ENCODE measurements around the gene C2orf78.
"Not testable (repeated sequence)": the region's sequence is repeated elsewhere in the genome, so short reads cannot be mapped to it uniquely, and the experiment has no call there.

Gene C2orf78

DNA sequence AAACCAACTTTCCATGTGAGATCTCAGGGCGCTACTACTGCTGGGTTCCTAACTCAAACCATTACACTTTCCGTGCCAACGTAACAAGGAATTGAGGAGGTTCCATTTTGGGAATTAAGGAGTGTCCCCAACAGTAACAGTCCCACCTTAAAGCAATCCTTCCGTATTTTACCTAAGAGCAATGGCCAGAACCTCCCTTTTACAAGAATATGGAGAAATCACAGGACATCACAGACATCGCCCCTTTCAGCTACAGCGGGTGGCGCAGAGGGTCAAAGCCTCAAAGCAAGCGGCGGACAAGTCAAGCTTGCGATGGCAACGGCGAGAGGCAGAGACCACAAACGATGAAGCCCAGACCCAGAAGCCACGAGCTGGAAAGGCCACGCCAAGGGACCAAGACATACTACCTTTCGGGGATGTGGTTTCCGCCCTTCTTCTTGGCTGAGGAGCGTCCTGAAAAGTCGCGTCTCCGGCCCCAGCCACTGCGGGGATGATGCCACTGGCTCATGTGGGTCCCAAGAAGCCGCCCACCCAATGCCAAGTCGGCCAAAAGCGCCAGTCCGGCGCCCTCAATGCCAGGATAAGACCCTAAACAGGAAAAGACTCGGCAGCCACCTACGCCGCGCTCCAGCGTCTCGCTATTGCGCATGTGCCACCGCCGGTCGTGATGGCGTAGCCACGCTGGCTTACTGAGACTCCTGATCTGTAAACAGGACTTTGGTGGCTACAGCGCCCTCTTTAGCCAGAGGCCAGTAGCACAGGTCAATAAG, 4.3 kb upstream of the C2orf78 start, which contains the start of gene DUSP11:
DUSP11 (minus strand) TSS at position 637 of the 770 bp plus-strand sequence; CDS start at position 508, 129 bp downstream.
- DNase-seq: peak; percentile 64

- no peak for DNase-seq
Observed at GRCh38 chr2:73780237-73780582, 3.8 kb upstream of the C2orf78 start.

DNA sequence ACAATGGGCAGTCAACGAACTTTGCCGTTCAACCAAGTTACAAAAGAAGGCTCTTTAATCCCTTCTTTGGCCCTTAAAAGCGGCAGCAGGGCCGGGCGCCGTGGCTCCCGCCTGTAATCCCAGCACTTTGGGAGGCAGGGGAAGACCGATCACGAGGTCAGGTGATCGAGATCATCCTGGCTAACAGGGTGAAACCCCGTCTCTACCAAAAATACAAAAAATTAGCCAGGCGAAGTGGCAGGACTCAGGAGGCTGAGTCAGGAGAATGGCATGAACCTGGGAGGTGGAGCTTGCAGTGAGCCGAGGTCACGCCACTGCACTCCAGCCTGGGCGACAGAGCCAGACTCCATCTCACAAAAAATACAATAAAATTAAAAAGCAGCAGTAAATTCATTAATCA, 581 bp upstream of the C2orf78 start:
- not testable (repeated sequence) for DNase-seq

- no peak for DNase-seq
Observed at GRCh38 chr2:73811878-73812277, 27.9 kb downstream of the C2orf78 start.

GRCh38 chr2:73812635-73813034, 28.7 kb downstream of the C2orf78 start:
- no peak for DNase-seq

GRCh38 chr2:73818296-73818695, 34.3 kb downstream of the C2orf78 start:
- no peak for DNase-seq

- DNase-seq: no peak
Observed at GRCh38 chr2:73821227-73821626, 37.2 kb downstream of the C2orf78 start.

- DNase-seq: no peak
Observed at GRCh38 chr2:73821669-73822068, 37.7 kb downstream of the C2orf78 start.

GRCh38 chr2:73822276-73822675, 38.3 kb downstream of the C2orf78 start:
- no peak for DNase-seq

DNA sequence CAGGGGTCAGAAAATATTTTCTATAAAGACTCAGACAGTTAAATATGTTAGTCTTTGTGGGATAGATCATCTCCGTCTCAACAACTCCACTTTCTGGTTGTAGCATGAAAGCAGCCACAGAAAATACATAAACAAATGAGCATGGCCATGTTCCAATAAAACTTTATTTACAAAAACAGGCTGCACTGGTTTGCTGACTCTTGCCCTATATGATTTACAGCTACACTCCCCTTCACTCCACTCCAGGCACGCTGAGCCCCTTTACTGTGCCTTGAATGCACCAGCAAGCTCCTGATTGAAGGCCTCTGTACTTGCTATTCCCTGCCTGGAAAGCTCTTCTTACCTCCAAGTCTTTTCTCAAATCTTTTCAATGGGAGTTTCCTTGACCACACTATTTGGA, 39.0 kb downstream of the C2orf78 start:
- no peak for DNase-seq

- DNase-seq: no peak
Observed at GRCh38 chr2:73823416-73823815, 39.4 kb downstream of the C2orf78 start.

DNA sequence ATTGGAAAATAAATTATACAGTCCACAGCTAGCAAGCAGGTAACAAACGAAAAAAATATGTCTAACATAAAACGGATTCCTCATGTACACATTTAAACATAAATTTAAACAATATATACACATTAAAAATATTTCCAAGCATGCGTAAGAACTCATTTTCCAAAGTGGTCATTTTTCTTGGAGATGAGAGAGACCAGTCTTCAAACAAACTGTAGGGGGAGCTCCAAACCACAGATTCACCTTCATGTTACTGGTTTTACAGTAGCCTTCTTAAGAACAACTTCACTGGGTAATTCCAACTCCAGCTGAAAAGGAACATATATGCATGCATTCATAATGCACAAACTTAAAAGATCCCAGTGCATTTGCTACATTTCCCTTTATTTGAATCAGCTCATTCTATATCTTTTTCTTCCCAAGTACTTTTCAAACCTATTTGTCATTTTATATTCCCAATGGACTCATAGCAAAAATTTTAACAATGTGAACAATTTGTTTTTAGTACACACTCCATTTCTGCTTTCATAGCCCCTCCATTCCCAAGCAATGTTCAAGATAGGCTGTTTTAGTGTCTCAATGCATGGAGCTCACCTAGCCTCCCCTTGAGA, 40.0 kb downstream of the C2orf78 start:
- peak; percentile 43 for DNase-seq

GRCh38 chr2:73825408-73825807, 41.4 kb downstream of the C2orf78 start:
- DNase-seq: no peak

- no peak for DNase-seq
Observed at GRCh38 chr2:73827018-73827417, 43.0 kb downstream of the C2orf78 start.

- no peak for DNase-seq
Observed at GRCh38 chr2:73827660-73828388, 43.8 kb downstream of the C2orf78 start.

GRCh38 chr2:73828389-73828817, 44.4 kb downstream of the C2orf78 start:
- no peak for DNase-seq

DNA sequence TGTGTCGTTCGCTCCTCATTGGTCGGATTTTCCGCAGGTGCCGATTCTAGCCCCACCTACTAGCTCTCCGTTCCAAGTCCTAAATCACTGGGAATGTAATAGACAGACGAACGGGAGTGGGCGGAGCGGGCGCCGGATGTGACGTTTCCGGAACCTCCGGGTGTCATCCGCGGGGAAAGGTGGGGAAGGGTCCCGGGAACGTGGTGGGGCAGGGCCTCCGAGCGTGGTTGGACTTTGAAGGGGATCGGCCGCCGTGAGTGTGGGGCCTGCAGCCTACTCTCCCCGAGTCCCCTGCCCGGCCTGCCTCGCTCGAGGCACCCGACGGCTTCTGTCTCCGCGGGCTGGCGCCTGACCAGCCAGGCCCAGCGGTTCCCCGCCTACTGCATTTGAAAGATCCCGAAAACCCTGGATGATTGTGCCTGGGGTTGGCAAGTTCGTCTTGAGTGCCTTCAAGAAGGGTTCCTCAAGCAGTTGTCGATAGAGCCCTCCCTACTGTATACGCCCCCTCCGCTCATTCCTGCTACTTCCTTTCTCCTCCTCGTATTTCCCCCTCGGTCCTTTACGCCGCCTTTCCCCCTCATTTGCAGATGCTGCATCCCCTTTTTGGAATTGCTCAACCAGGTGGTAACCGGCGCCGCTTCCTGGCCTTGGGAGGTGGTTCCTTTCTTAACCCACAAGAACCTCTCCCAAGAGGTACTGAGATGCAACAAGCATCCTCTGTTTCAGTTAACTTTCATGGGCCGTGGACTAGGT, 45.0 kb downstream of the C2orf78 start, which contains the start of gene STAMBP:
STAMBP (plus strand) TSS at position 144 of the 753 bp plus-strand sequence. CDS start 1,896 bp downstream, outside the sequence.
- DNase-seq: peak; percentile 95

DNA sequence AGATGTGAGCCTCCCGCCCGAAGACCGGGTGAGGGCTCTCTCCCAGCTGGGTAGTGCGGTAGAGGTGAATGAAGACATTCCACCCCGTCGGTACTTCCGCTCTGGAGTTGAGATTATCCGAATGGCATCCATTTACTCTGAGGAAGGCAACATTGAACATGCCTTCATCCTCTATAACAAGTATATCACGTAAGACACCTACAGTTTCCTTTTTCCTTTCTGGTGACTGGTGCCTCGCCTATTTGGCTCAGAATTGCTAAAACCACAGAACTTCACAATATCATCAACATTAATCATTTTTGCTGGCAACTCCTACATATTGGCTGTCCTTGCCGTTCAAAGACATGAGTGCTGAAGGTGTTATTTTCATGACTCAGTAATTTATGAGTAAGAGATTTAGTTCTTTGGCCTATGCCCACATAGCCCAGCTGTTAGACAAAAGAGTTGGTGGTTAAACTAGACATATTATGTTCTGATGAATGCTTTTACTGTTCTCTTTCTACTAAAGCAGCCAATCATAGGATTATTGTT, 47.0 kb downstream of the C2orf78 start:
- DNase-seq: no peak

- no peak for DNase-seq
Observed at GRCh38 chr2:73832930-73833329, 48.9 kb downstream of the C2orf78 start.

GRCh38 chr2:73836141-73836943, 52.4 kb downstream of the C2orf78 start:
- no peak for DNase-seq

DNA sequence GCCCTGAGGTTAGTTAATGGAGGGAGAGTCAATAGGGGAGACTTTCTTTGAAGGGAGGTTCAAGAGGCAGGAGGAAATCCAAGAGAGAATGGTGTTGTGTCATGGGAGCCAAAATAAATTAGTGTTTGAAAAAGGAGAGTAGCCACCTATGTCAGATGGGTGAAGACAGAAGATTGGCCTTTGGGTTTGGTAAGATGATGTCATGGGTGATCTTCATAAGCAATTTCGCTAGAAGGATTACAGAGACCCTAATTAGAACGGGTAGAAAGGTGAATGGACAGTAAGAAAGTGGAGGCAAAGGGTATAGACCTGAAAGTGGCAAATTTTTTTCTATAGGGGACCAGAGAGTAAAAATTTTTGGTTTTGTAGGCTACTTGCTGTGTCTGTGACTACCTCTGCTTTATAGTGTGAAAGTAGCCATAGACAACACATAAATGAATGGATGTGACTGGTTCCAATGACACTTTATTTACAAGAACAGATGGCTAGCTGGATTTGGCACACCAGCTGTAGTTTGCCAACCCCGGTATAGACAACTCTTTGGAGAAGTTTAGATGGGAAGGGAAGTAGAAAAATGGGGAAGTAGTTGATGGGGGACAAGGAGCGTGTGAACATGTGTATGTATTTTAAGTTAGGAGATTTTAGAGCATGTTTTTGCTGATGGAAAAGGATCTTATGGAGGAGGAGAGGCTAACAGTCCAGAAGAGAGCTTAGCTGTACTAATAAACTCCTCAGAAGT, 54.0 kb downstream of the C2orf78 start:
- no peak for DNase-seq
